Measurements from ENCODE around the gene AGAP1.
A peak's percentile ranks its signal among the peaks of the same experiment; 100 is the strongest.

The AGAP1 gene

DNA sequence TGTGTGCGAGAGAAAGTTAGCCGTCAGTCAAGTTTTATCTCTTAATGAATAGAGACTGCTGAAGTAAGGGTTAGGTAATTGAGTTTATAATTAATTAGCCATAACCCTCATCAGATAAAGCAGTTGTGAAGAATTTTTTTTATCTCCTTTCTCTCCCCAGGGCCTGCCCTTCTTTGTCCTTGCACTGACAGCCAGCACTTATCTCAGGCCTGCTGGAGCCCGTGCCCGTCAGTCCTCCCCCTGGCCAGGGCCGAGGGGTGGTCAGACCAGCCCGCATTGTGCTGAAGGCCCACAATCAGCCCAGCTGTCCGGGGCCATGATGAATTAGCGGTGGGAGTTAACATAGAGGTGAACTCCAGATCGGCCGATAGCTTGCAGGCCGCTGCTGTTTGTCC, 358.7 kb downstream of the AGAP1 start:
- TF ChIP-seq, protein P1, sequence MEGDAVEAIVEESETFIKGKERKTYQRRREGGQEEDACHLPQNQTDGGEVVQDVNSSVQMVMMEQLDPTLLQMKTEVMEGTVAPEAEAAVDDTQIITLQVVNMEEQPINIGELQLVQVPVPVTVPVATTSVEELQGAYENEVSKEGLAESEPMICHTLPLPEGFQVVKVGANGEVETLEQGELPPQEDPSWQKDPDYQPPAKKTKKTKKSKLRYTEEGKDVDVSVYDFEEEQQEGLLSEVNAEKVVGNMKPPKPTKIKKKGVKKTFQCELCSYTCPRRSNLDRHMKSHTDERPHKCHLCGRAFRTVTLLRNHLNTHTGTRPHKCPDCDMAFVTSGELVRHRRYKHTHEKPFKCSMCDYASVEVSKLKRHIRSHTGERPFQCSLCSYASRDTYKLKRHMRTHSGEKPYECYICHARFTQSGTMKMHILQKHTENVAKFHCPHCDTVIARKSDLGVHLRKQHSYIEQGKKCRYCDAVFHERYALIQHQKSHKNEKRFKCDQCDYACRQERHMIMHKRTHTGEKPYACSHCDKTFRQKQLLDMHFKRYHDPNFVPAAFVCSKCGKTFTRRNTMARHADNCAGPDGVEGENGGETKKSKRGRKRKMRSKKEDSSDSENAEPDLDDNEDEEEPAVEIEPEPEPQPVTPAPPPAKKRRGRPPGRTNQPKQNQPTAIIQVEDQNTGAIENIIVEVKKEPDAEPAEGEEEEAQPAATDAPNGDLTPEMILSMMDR (conservative IDR thresholded peaks at IDR 0.05; ENCODE audit: low read depth, low read length): no peak
- DNase-seq (ENCODE audit: low read depth): no peak
- no peak overlapping the region for H3K4me3 ChIP-seq (ENCODE audit: low read depth, low read length)

DNA sequence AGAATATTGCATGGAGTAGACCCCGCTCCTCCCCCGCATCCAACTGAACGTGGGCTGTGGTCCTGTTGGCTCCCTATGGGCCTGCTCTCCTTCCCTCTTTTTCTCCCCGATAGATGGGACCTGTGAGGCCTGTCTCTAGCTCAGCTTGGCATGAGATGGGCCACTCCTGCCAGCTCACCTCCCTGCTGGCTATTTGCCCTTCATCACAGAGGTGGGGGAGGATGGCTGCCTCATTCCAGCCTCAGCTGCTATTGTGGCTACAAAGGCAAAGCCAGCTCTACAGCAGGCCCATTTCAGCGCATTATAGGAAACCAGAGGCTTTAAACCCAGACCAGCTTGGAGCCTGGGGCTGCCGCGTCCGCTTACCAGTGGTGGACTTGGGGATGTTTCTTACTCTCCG, 360.4 kb downstream of the AGAP1 start:
- no peak for DNase-seq (ENCODE audit: low read depth)
- no peak overlapping the region for H3K4me3 ChIP-seq (ENCODE audit: low read depth, low read length)
- TF ChIP-seq, protein P1 (conservative IDR thresholded peaks at IDR 0.05; ENCODE audit: low read depth, low read length): no peak

GRCh38 chr2:235855011-235855410, 361.2 kb downstream of the AGAP1 start:
- TF ChIP-seq, protein P1 (conservative IDR thresholded peaks at IDR 0.05; ENCODE audit: low read depth, low read length): no peak
- H3K4me3 ChIP-seq (ENCODE audit: low read depth, low read length): no peak overlapping the region
- DNase-seq (ENCODE audit: low read depth): no peak

- TF ChIP-seq, protein P1 (conservative IDR thresholded peaks at IDR 0.05; ENCODE audit: low read depth, low read length): no peak
- no peak for DNase-seq (ENCODE audit: low read depth)
- no peak overlapping the region for H3K4me3 ChIP-seq (ENCODE audit: low read depth, low read length)
These were observed 362.5 kb downstream of the AGAP1 start for GRCh38 chr2:235856151-235856854.

GRCh38 chr2:235857598-235857997, 363.8 kb downstream of the AGAP1 start:
- TF ChIP-seq, protein P1 (conservative IDR thresholded peaks at IDR 0.05; ENCODE audit: low read depth, low read length): no peak
- H3K4me3 ChIP-seq (ENCODE audit: low read depth, low read length): no peak overlapping the region
- DNase-seq (ENCODE audit: low read depth): peak; percentile 39

DNA sequence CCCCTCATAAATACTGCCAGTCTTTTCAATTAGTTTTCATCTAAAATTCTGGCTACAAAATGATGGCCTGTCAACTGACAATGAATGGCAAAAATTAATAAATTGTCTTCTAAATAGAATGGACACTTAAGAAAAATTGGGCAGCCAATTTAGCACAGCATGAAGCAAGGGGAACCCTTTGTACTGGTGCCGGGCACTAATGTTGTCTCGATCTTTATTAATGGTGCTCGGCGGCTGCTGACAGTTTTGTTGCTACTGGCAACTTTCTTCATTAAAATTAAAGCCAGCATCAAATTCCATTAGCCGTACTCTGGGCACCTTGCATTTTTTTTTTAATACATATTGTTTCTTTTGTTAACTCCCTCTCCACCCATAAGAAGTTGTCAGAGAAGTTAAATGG, 365.0 kb downstream of the AGAP1 start:
- TF ChIP-seq, protein P1 (conservative IDR thresholded peaks at IDR 0.05; ENCODE audit: low read depth, low read length): no peak
- no peak for DNase-seq (ENCODE audit: low read depth)
- no peak overlapping the region for H3K4me3 ChIP-seq (ENCODE audit: low read depth, low read length)

GRCh38 chr2:235859651-235860050, 365.8 kb downstream of the AGAP1 start:
- DNase-seq (ENCODE audit: low read depth): peak; percentile 84
- TF ChIP-seq, protein P1 (conservative IDR thresholded peaks at IDR 0.05; ENCODE audit: low read depth, low read length): peak; percentile 36
- H3K4me3 ChIP-seq (ENCODE audit: low read depth, low read length): no peak overlapping the region
